GM12872 (cell line): Measurements from ENCODE around the gene BICRA.

Experiments used
- CTCF ChIP-seq: IDR thresholded peaks from 3 replicates; pipeline ENCODE4 v1.5.1; 2011; ENCODE audit warnings: low read depth, mild to moderate bottlenecking, low read length, moderate library complexity; ENCODE audit not compliant: insufficient read depth

BICRA gene

GRCh38 chr19:47608074-47608918 lies 638 bp upstream of the BICRA start:
- TF ChIP-seq CTCF, result peak; percentile 43; the same call in 2 of the 3 replicates

GRCh38 chr19:47609906-47610894 lies 1.3 kb downstream of the BICRA start:
- no peak for TF ChIP-seq CTCF

- TF ChIP-seq CTCF, result no peak
These were observed 2.0 kb downstream of the BICRA start for GRCh38 chr19:47610902-47611301.

- TF ChIP-seq CTCF, result no peak
These were observed 4.5 kb downstream of the BICRA start for GRCh38 chr19:47613165-47614020.

- TF ChIP-seq CTCF, result no peak
These were observed 5.0 kb downstream of the BICRA start for GRCh38 chr19:47614021-47614295.

- no peak for TF ChIP-seq CTCF
These were observed 5.6 kb downstream of the BICRA start for GRCh38 chr19:47614559-47614958.

GRCh38 chr19:47615230-47615629 lies 6.3 kb downstream of the BICRA start:
- TF ChIP-seq CTCF, result no peak
